VCaP (cell line): ENCODE results near the gene GLYAT.
"Not testable (repeated sequence)": the region's sequence is repeated elsewhere in the genome, so short reads cannot be mapped to it uniquely, and the experiment has no call there.

Experiments
- H3K27ac ChIP-seq: fragments of 450-650 bp; 2 replicates; pipeline ENCODE4 v1.5.1; 2017
- TF ChIP-seq, protein P1 (sequence below): fragments of 450-650 bp; conservative IDR thresholded peaks from 2 replicates; pipeline ENCODE4 v1.5.1; 2017; ENCODE audit warnings: mild to moderate bottlenecking, moderate library complexity

The GLYAT gene

DNA sequence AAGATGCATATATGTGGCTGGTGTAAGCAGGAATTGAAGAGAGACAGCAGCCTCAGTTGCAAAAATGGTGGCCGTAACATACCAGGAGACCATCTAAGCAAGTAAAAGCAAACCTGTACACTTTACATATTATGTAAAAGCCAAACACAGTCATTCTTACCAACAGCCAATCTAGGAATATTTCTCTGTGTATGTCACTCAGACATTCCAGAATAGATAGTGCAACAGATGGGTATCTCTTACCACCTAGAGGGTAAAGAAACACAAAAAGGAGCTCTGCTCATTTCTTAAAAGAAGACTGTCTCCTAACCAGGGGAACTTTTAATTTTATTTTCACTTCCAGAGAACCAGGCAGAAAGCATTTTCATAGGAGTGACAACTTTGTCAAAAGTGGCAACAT, 38.7 kb downstream of the GLYAT start:
- H3K27ac ChIP-seq, result no peak overlapping the region
- TF ChIP-seq, protein P1, sequence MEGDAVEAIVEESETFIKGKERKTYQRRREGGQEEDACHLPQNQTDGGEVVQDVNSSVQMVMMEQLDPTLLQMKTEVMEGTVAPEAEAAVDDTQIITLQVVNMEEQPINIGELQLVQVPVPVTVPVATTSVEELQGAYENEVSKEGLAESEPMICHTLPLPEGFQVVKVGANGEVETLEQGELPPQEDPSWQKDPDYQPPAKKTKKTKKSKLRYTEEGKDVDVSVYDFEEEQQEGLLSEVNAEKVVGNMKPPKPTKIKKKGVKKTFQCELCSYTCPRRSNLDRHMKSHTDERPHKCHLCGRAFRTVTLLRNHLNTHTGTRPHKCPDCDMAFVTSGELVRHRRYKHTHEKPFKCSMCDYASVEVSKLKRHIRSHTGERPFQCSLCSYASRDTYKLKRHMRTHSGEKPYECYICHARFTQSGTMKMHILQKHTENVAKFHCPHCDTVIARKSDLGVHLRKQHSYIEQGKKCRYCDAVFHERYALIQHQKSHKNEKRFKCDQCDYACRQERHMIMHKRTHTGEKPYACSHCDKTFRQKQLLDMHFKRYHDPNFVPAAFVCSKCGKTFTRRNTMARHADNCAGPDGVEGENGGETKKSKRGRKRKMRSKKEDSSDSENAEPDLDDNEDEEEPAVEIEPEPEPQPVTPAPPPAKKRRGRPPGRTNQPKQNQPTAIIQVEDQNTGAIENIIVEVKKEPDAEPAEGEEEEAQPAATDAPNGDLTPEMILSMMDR, result no peak

DNA sequence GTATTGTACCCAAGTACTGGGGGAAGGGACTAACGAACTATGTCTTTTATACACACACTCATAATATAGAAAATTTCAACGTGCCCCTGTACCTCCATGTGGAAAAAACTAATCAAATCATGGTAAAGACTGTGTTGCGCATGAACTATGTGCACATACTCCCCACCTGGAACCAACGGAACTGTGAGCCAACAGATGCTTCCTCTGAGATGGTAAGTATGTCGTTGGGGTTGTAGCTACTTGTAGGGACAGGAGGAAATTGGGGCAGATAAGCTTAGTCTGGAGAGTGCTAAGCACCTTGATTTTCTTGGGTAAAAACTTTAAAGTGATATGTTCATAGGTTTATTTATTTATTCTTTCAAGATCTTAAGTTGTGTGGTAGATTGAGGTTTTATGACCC, 40.1 kb downstream of the GLYAT start:
- no peak overlapping the region for H3K27ac ChIP-seq
- TF ChIP-seq, protein P1, result no peak

DNA sequence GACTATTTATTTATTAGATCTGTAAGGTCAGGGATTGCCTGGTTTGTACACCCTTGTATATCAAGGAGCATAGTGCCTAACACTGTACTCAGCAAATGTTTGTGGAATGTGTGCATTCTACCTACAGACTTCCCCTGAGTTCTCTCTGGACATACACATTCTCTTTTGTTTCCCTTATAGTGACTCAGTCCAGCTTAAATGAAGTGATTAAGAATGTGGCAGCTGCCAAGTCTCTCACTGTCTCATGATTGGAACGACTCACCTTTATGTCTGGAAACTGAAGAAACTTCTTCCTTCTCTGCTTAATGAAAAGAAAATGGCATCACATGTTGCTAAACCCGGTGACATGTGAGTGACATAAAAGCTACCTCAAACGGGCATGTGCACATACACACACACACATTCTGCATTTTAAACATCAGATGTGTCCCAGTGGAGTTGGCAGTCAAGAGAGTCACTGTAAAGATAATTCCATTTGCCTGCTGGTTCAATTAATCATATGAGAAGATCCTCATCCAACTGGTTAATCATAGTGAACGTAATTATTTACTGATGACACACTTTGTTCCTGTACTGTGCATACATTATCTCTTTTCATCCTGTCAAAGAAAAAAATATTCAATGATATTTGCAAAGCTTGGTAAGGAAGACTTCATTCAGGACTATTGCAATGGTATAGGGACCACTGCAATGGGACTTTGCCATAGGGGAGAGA, 42.8 kb downstream of the GLYAT start:
- TF ChIP-seq, protein P1, result no peak
- H3K27ac ChIP-seq, result no peak overlapping the region

DNA sequence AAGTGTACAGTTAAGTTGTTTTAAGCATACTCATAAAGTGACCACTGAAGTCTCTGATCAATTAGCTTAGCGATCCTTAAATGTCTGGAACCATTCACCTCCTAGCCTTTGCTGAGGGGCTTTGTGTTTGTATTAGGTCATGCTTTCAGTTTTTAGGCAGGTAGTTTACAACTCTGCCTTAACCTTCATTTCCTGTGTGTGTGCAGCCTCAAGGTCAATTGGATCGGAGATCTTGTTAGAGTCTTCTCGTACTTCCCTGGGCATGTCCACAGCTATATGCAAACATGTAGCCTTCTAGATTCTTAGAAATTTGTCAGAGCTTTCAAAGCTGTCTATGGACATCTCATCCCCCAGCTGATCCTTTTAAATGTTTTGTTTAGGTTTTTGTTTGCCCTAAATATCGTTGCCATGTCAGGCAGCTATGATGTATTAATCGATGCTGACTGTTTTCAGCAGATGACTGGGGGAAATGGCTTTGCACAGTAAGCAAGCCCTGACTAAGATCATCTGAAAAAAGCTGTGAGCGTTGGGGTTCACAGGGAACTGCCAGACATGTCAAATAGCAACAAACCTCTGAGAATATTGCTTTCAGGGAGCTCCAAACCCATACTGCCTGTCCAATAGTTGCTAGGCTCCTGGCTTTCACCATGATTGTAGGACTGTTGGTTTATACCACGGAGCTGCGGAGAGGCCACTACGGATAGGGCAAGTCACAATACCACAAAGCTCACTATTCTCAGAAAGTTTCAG, 45.6 kb downstream of the GLYAT start:
- TF ChIP-seq, protein P1, result no peak
- no peak overlapping the region for H3K27ac ChIP-seq

DNA sequence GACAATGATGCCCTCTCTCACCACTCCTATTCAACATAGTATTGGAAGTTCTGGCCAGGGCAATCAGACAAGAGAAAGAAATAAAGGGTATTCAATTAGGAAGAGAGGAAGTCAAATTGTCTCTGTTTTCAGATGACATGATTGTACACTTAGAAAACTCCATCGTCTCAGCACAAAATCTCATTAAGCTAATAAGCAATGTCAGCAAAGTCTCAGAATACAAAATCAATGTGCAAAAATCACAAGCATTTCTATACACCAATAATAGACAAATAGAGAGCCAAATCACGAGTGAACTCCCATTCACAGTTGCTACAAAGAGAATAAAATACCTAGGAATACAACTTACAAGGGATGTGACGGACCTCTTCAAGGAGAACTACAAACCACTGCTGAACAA, 49.1 kb downstream of the GLYAT start:
- H3K27ac ChIP-seq, result not testable (repeated sequence)

DNA sequence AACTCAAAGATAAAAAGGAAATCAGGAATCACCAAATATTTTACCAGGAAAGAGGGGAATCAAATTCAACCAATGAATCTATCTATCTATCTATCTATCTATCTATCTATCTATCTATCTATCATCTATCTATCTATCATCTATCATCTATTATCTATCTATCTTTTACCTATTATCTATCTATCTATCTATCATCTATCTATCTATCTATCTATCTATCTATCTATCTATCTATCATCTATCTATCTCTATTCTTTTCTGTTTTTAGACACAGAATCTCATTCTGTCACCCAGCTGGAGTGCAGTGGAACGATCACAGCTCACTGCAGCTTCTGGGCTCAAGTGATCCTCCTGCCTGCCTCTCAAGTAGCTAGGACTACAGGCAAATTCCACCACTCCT, 54.2 kb downstream of the GLYAT start:
- not testable (repeated sequence) for H3K27ac ChIP-seq

DNA sequence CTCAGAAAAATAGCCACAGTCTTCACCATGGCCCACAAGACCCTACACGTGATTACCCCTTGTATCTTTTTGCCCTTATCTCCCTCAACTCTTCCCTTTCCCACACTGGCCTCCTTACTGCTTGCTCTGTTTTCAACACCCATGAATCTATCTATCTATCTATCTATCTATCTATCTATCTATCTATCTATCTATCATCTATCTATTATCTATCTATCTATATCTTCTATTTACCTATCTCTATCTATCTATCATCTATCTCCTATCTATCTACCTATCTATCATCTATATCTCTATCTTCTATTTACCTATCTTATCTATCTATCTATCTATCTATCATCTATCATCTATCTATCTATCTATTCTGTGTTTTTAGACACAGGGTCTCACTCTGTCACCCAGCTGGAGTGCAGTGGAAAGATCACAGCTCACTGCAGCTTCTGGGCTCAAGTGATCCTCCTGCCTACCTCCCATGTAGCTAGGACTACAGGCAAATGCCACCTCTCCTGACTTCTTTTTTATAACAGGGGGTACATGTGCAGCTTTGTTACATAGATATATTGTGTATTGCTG, 55.1 kb downstream of the GLYAT start:
- H3K27ac ChIP-seq, result no peak overlapping the region
- TF ChIP-seq, protein P1, result no peak

DNA sequence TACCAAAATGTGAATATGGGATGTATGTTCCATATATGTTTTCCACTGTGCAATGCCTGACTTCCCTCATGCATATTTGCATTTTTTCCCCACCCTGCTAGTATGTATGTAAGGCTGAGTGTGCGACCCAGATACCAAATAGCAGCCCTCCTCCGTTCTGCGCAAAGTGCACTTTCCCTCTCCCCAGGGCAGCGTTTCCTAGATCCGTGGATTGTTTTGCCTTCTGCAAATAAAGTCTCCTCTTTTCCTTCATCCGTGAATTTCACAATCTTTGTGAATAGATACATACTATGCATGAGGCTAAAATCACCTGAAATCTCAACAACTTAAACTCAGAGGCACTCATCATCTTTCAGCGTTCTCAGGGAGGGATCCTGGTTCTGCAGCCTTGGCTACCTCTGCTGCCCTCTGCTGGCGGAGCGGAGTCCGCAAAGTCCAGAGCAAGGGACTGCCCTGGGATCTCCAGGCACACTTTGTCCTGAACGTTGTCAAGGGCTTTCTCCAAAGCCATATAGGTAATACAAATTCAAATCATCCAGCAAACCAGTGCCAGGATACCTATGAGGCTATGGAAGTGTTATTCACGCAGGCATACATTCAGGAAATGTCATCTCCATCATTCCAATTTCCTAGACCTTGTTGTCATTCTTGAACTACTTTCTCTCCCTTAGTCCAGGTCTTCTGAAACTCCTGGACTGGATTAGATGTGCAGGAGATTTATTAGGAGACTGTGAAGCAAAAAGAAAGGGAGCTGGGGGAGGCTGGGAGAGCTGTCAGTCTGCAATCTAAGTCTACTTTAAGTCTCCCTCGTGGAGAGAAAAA, 56.2 kb downstream of the GLYAT start:
- TF ChIP-seq, protein P1, result peak; percentile 96
- H3K27ac ChIP-seq, result no peak overlapping the region
